Adipose tissue (tissue), 3 donors: ENCODE data around the gene MRPS18A. TPM values are rescaled to one million over a fixed set of nuclear protein-coding genes. Genes with fewer than 3 reads are reported as not detected.
A peak's percentile ranks its signal among the peaks of the same experiment; 100 is the strongest.
"Not testable (repeated sequence)": the region's sequence is repeated elsewhere in the genome, so short reads cannot be mapped to it uniquely, and the experiment has no call there.

ENCODE experiments used
- H3K27ac ChIP-seq: one replicate; pipeline ENCODE4 v1.5.1; 2013; ENCODE audit warnings: low read depth, low read length
- WGBS, 3 donors: extraction: QIAGEN DNeasy Blood & Tissue Kit; methylation state at CpG; one replicate each; pipeline ENCODE4 v1.1.7; 2013; 5-methylcytosine and 5-hydroxymethylcytosine counted together
- polyA plus RNA-seq, 3 donors: library from polyadenylated mRNA; stranded (reverse); fragments of 200-250 nt; gene quantifications; one replicate each; pipeline ENCODE4 v1.2.3, GENCODE V29; 2013
- donor health status: healthy with polysubstance abuse.
- donor health status: Bipolar disorder and iron deficiency.
- donor health status: healthy.

Gene MRPS18A
- polyA plus RNA-seq, 3 donors, result 36.0 to 82.0 (median 51.8) TPM

GRCh38 chr6:43702534-43703440, 15.2 kb upstream of the MRPS18A start:
- H3K27ac ChIP-seq, result peak overlapping the region; percentile 36
- 29 to 32% (median 29%) methylated on average over 15 of the region's 15 CpGs for WGBS, 3 donors

- no peak overlapping the region for H3K27ac ChIP-seq
- WGBS, 3 donors, result 19 to 39% (median 27%) methylated on average over 2 of the region's 2 CpGs
Observed at GRCh38 chr6:43702171-43702533, 14.6 kb upstream of the MRPS18A start.

- not testable (repeated sequence) for H3K27ac ChIP-seq
- WGBS, 3 donors, result 78 to 94% (median 84%) methylated on average over 10 of the region's 10 CpGs
Observed at GRCh38 chr6:43700939-43701560, 13.5 kb upstream of the MRPS18A start.

- 41 to 65% (median 57%) methylated on average over 7 of the region's 7 CpGs for WGBS, 3 donors
- H3K27ac ChIP-seq, result no peak overlapping the region
Observed at GRCh38 chr6:43699564-43700186, 12.1 kb upstream of the MRPS18A start.

- no peak overlapping the region for H3K27ac ChIP-seq
- 17 to 40% (median 34%) methylated on average over 8 of the region's 8 CpGs for WGBS, 3 donors
Observed at GRCh38 chr6:43698584-43699349, 11.2 kb upstream of the MRPS18A start.

- no peak overlapping the region for H3K27ac ChIP-seq
- WGBS, 3 donors, result 94 to 97% (median 97%) methylated on average over 3 of the region's 3 CpGs
Observed at GRCh38 chr6:43697421-43697820, 9.8 kb upstream of the MRPS18A start.

GRCh38 chr6:43695967-43696291, 8.3 kb upstream of the MRPS18A start:
- 67 to 88% (median 77%) methylated on average over 4 of the region's 4 CpGs for WGBS, 3 donors

GRCh38 chr6:43695215-43695966, 7.8 kb upstream of the MRPS18A start:
- WGBS, 3 donors, result 71 to 80% (median 80%) methylated on average over 9 of the region's 9 CpGs
- no peak overlapping the region for H3K27ac ChIP-seq

More at GRCh38 chr6:43695967-43696291, 8.3 kb upstream of the MRPS18A start:
- H3K27ac ChIP-seq, result no peak overlapping the region

GRCh38 chr6:43689421-43689820, 1.8 kb upstream of the MRPS18A start:
- 51 to 84% (median 80%) methylated on average over 2 of the region's 2 CpGs for WGBS, 3 donors
- H3K27ac ChIP-seq, result no peak overlapping the region

GRCh38 chr6:43687079-43687436, 533 bp downstream of the MRPS18A start:
- WGBS, 3 donors, result 6 to 9% (median 7%) methylated on average over 10 of the region's 10 CpGs
- peak overlapping the region; percentile 32 for H3K27ac ChIP-seq

GRCh38 chr6:43683708-43684455, 3.7 kb downstream of the MRPS18A start:
- WGBS, 3 donors, result 59 to 91% (median 74%) methylated on average over 1 of the region's 1 CpG
- no peak overlapping the region for H3K27ac ChIP-seq

GRCh38 chr6:43682724-43683429, 4.7 kb downstream of the MRPS18A start:
- no peak overlapping the region for H3K27ac ChIP-seq

GRCh38 chr6:43681303-43681702, 6.3 kb downstream of the MRPS18A start:
- no peak overlapping the region for H3K27ac ChIP-seq
- 78 to 88% (median 80%) methylated on average over 5 of the region's 5 CpGs for WGBS, 3 donors

More at GRCh38 chr6:43682724-43683429, 4.7 kb downstream of the MRPS18A start:
- 57 to 72% (median 62%) methylated on average over 8 of the region's 8 CpGs for WGBS, 3 donors

GRCh38 chr6:43680308-43681200, 7.0 kb downstream of the MRPS18A start:
- H3K27ac ChIP-seq, result no peak overlapping the region
- WGBS, 3 donors, result 63 to 77% (median 75%) methylated on average over 11 of the region's 11 CpGs

- WGBS, 3 donors, result 92 to 95% (median 92%) methylated on average over 6 of the region's 6 CpGs
- H3K27ac ChIP-seq, result no peak overlapping the region
Observed at GRCh38 chr6:43679057-43679456, 8.5 kb downstream of the MRPS18A start.

- no peak overlapping the region for H3K27ac ChIP-seq
- WGBS, 3 donors, result 89 to 96% (median 94%) methylated on average over 7 of the region's 7 CpGs
Observed at GRCh38 chr6:43678341-43678740, 9.2 kb downstream of the MRPS18A start.
